WERI-Rb-1 (cell line): ENCODE measurements around the gene IGFL3.

Source experiments
- DNase-seq: peaks from one replicate; pipeline ENCODE4 v3.0.0-alpha.2; 2020
- H3K27ac ChIP-seq: fragments of 250-450 bp; sonication (Bioruptor Pico); 2 replicates; pipeline ENCODE4 v1.5.1; 2020; ENCODE audit warnings: mild to moderate bottlenecking, moderate library complexity
- H3K27me3 ChIP-seq: fragments of 250-450 bp; sonication (Bioruptor Pico); 2 replicates; pipeline ENCODE4 v1.5.1; 2021; ENCODE audit warnings: mild to moderate bottlenecking, low read depth, moderate library complexity; ENCODE audit not compliant: insufficient read depth, severe bottlenecking
- H3K36me3 ChIP-seq: fragments of 250-450 bp; sonication (Bioruptor Pico); 2 replicates; pipeline ENCODE4 v1.5.1; 2020; ENCODE audit warnings: mild to moderate bottlenecking, moderate library complexity
- H3K4me3 ChIP-seq: 2 replicates; pipeline ENCODE4 v1.5.1; 2011; ENCODE audit warnings: low read depth, mild to moderate bottlenecking, control low read depth, low read length
- H3K9me3 ChIP-seq: fragments of 250-450 bp; sonication (Bioruptor Pico); 2 replicates; pipeline ENCODE4 v1.5.1; 2021; ENCODE audit warnings: mild to moderate bottlenecking, moderate library complexity; ENCODE audit not compliant: severe bottlenecking
- CTCF ChIP-seq: IDR thresholded peaks from 2 replicates; pipeline ENCODE4 v1.5.1; 2011; ENCODE audit warnings: low read depth, mild to moderate bottlenecking, control low read depth, inconsistent platforms, low read length

The IGFL3 gene

GRCh38 chr19:46077815-46078167 lies 46.7 kb downstream of the IGFL3 start:
- DNase-seq = no peak
- Histone ChIP-seq H3K27me3 (no peaks in the 10 kb centered on the region), H3K36me3 (no peaks in the 10 kb centered on the region), H3K27ac (no peak overlapping the region), H3K9me3 (no peaks in the 10 kb centered on the region), H3K4me3 (no peak overlapping the region)
- no peak for TF ChIP-seq CTCF

GRCh38 chr19:46076951-46077814 lies 47.3 kb downstream of the IGFL3 start:
- H3K9me3 ChIP-seq = no peaks in the 10 kb centered on the region
- H3K27ac ChIP-seq = peak overlapping the region; percentile 23; the same call in 1 of the 2 replicates
- peak; percentile 86 for DNase-seq
- H3K36me3 ChIP-seq = no peaks in the 10 kb centered on the region
- H3K27me3 ChIP-seq = no peaks in the 10 kb centered on the region
- peak overlapping the region; percentile 68 for H3K4me3 ChIP-seq
- TF ChIP-seq CTCF = peak; percentile 90

GRCh38 chr19:46076031-46076880 lies 48.2 kb downstream of the IGFL3 start:
- Histone ChIP-seq H3K27me3 (no peaks in the 10 kb centered on the region), H3K27ac (no peak overlapping the region), H3K9me3 (no peaks in the 10 kb centered on the region), H3K36me3 (no peaks in the 10 kb centered on the region), H3K4me3 (peak overlapping the region; percentile 68)
- no peak for TF ChIP-seq CTCF
- no peak for DNase-seq

- Histone ChIP-seq H3K36me3 (no peaks in the 10 kb centered on the region), H3K27me3 (no peaks in the 10 kb centered on the region), H3K4me3 (no peak overlapping the region), H3K9me3 (no peaks in the 10 kb centered on the region), H3K27ac (no peak overlapping the region)
- TF ChIP-seq CTCF = no peak
- no peak for DNase-seq
These were observed 51.1 kb downstream of the IGFL3 start for GRCh38 chr19:46073268-46073922.
